Measurements from ENCODE around the gene PDCL3. TPM values are rescaled to one million over a fixed set of nuclear protein-coding genes. Genes with fewer than 3 reads are reported as not detected.

PDCL3 gene
- total RNA-seq = 10 to 100 TPM; 23.1 to 31.2 (median 29.8) TPM
- polyA plus RNA-seq = 10 to 100 TPM; 47.6 to 80.5 (median 78.3) TPM
- long read RNA-seq, donor 1, transcript PDCL3-201 (6 exons, 1,337 nt) = major isoform, 36 of 36 reads
- long read RNA-seq, donor 1, partial matches to known transcripts = 0 of 36 reads
- long read RNA-seq, donor 1, other reads (novel, unspliced or antisense) = 0 of 36 reads
- long read RNA-seq, donor 2, transcript PDCL3-201 (6 exons, 1,337 nt) = major isoform, 84 of 93 reads
- long read RNA-seq, donor 2, partial matches to known transcripts = 3 of 93 reads
- long read RNA-seq, donor 2, other reads (novel, unspliced or antisense) = 6 of 93 reads

- peak within 1 kb of the TSS; percentile 90 for H3K27ac ChIP-seq
- H3K27me3 ChIP-seq (ENCODE audit: insufficient read depth in 3 of 3, low read length in 2 of 3) = no peaks in the 10 kb centered on the region
- H3K9me3 ChIP-seq = no peaks in the 10 kb centered on the region
- WGBS, 3 donors = 0% methylated on average over 45 to 62 of the region's 62 CpGs
- ATAC-seq (peak; percentile 95 to 98 (median 96)), DNase-seq (peak; percentile 95 to 98)
- peaks cover 5% of the 10 kb centered on the region for H3K4me1 ChIP-seq
- H3K36me3 ChIP-seq (ENCODE audit: insufficient read depth in 1 of 2, low read depth in 1 of 2) = peaks cover 7 to 15% of the 10 kb centered on the region in 2 donors
- TF ChIP-seq CTCF (IDR thresholded peaks at IDR 0.05) = no peak
- H3K4me3 ChIP-seq = peak within 1 kb of the TSS; percentile 86
- intact Hi-C loops (cut with DNase I) = loop anchor here (5.0 to 10.0 kb wide), 2 partner anchors 138 to 141 kb away; no protein-coding TSS in a partner anchor
Observed at GRCh38 chr2:100562613-100563406, at the start of gene PDCL3. PDCL3 (plus strand) TSS chr2:100562993; CDS start chr2:100563068, 75 bp downstream.

- no peaks in the 10 kb centered on the region for H3K9me3 ChIP-seq
- WGBS, 3 donors = 60 to 71% (median 61%) methylated on average over 4 of the region's 4 CpGs
- no peak for TF ChIP-seq CTCF (IDR thresholded peaks at IDR 0.05)
- DNase-seq (no peak), ATAC-seq (no peak)
- H3K36me3 ChIP-seq (ENCODE audit: insufficient read depth in 1 of 2, low read depth in 1 of 2) = no peaks in the 10 kb centered on the region
- intact Hi-C loops (cut with DNase I) = no loop called here
- no peak overlapping the region for H3K4me3 ChIP-seq
- no peaks in the 10 kb centered on the region for H3K27me3 ChIP-seq (ENCODE audit: insufficient read depth in 3 of 3, low read length in 2 of 3)
- H3K27ac ChIP-seq = no peak overlapping the region
- H3K4me1 ChIP-seq = no peaks in the 10 kb centered on the region
Observed at GRCh38 chr2:100513650-100514049, 49.1 kb upstream of the PDCL3 start.

GRCh38 chr2:100517556-100517955 is 45.2 kb upstream of the PDCL3 start:
- no peak overlapping the region for H3K27ac ChIP-seq
- no peaks in the 10 kb centered on the region for H3K4me1 ChIP-seq
- 56 to 72% (median 71%) methylated on average over 1 of the region's 1 CpG for WGBS, 3 donors
- H3K4me3 ChIP-seq = no peak overlapping the region
- no peaks in the 10 kb centered on the region for H3K36me3 ChIP-seq (ENCODE audit: insufficient read depth in 1 of 2, low read depth in 1 of 2)
- ATAC-seq (no peak), DNase-seq (no peak)
- H3K27me3 ChIP-seq (ENCODE audit: insufficient read depth in 3 of 3, low read length in 2 of 3) = no peaks in the 10 kb centered on the region
- intact Hi-C loops (cut with DNase I) = no loop called here
- TF ChIP-seq CTCF (IDR thresholded peaks at IDR 0.05) = no peak
- H3K9me3 ChIP-seq = no peaks in the 10 kb centered on the region

GRCh38 chr2:100518801-100519200 is 44.0 kb upstream of the PDCL3 start:
- no peak for DNase-seq
- no peaks in the 10 kb centered on the region for H3K9me3 ChIP-seq
- TF ChIP-seq CTCF (IDR thresholded peaks at IDR 0.05) = no peak
- no peak overlapping the region for H3K4me3 ChIP-seq
- intact Hi-C loops (cut with DNase I) = no loop called here
- ATAC-seq = no peak
- WGBS, 3 donors = 59 to 74% (median 64%) methylated on average over 2 of the region's 2 CpGs
- no peaks in the 10 kb centered on the region for H3K4me1 ChIP-seq
- H3K36me3 ChIP-seq (ENCODE audit: insufficient read depth in 1 of 2, low read depth in 1 of 2) = no peaks in the 10 kb centered on the region
- H3K27me3 ChIP-seq (ENCODE audit: insufficient read depth in 3 of 3, low read length in 2 of 3) = no peaks in the 10 kb centered on the region
- no peak overlapping the region for H3K27ac ChIP-seq

Data from psoas muscle (tissue), 8 donors.